ENCODE results near the gene ACOT13.
A peak's percentile ranks its signal among the peaks of the same experiment; 100 is the strongest.

ACOT13 gene

DNA sequence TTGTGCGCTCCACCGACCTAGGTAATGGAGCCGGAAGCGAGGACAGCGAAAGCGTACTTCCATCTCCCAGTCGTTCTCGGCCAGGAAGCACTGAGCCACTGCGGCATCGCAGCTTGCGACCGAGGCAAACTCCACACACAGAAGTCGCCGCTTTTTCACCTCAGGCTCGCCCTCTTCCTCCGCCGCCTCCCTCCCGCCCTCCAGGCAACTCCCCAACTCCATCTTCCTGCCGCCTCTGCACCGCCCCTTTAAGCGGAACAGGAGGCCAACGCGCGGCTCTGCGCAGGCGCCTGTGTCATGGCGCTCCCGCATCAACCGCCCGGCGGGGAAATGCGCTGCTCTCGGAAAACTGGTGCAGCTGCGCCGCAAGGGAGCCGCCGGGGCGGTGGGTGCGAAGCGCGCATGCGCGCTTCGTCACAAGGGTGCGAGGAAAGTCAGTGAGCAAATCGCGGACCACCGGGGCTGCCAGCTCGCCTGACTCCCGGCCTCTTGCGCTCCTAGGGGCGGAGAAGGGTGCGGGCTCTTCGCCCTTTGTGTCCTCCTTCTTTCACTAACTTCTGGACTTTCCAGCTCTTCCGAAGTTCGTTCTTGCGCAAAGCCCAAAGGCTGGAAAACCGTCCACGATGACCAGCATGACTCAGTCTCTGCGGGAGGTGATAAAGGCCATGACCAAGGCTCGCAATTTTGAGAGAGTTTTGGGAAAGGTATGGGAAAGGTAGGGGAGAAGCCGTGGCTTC, at the start of gene ACOT13, which contains the start of gene TDP2:
Gene ACOT13, plus strand, starts transcription at position 437 of the 737 bp plus-strand sequence. Its CDS starts 187 bp downstream, at position 624.
Gene TDP2, minus strand, starts transcription at position 259 of the 737 bp plus-strand sequence. Its CDS starts 37 bp downstream, at position 222.
- peak within 1 kb of the TSS; percentile 100 for H3K4me3 ChIP-seq (ENCODE audit: low read depth, low read length)
- peak within 1 kb of the TSS; percentile 67 for H3K27ac ChIP-seq
- peaks cover 6% of the 10 kb centered on the region for H3K36me3 ChIP-seq (replicated peaks)
- TF ChIP-seq, protein P1, sequence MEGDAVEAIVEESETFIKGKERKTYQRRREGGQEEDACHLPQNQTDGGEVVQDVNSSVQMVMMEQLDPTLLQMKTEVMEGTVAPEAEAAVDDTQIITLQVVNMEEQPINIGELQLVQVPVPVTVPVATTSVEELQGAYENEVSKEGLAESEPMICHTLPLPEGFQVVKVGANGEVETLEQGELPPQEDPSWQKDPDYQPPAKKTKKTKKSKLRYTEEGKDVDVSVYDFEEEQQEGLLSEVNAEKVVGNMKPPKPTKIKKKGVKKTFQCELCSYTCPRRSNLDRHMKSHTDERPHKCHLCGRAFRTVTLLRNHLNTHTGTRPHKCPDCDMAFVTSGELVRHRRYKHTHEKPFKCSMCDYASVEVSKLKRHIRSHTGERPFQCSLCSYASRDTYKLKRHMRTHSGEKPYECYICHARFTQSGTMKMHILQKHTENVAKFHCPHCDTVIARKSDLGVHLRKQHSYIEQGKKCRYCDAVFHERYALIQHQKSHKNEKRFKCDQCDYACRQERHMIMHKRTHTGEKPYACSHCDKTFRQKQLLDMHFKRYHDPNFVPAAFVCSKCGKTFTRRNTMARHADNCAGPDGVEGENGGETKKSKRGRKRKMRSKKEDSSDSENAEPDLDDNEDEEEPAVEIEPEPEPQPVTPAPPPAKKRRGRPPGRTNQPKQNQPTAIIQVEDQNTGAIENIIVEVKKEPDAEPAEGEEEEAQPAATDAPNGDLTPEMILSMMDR (IDR thresholded peaks at IDR 0.05; ENCODE audit: low read depth, low read length, missing control alignments): peak; percentile 73
- in situ Hi-C loops (cut with HindIII; ENCODE audit: low pct_ligation_motif_present, low sequenced_read_pairs): no loop called here
- peak; percentile 90 for DNase-seq
- H3K27me3 ChIP-seq (replicated peaks): no peaks in the 10 kb centered on the region

DNA sequence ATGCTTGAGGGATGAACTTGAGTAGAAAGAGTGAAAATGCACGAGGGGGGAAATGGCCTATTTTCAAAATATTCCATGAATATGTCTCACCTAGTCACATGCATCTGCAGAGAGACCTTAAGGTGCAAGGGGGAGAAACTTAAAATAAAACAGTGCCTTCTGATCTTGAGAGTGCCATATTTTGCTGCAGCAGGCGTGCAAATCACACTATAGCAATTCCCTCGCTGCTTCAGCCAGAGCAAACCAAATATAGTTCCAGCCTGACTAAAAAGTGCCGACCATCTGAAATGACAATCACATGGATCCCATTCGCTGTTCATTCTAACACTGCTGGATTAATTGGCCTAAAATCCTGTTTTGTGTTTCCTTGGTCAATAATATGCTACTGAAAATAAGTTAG, 47.2 kb upstream of the ACOT13 start:
- TF ChIP-seq, protein P1 (IDR thresholded peaks at IDR 0.05; ENCODE audit: low read depth, low read length, missing control alignments): no peak
- no peaks in the 10 kb centered on the region for H3K27me3 ChIP-seq (replicated peaks)
- DNase-seq: no peak
- no peaks in the 10 kb centered on the region for H3K36me3 ChIP-seq (replicated peaks)
- in situ Hi-C loops (cut with HindIII; ENCODE audit: low pct_ligation_motif_present, low sequenced_read_pairs): no loop called here
- no peak overlapping the region for H3K4me3 ChIP-seq (ENCODE audit: low read depth, low read length)
- H3K27ac ChIP-seq: no peak overlapping the region

DNA sequence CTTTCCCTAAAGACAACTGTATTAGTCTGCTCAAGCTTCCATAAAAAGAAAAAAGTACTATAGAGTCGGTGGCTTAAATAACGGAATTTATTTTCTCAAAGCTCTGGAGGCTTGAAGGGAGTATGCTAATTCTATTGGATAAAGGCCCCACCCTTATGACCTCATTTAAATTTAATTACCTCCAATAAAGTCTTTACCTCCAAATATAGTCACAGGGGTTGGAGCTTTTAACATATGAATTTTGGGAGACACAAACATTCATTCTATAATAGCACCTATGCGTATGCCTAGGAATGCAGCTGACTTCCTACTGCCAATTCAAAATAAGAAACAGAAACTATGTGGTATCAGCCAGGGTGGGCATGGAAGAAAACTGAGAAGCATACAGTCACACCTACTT, 46.2 kb upstream of the ACOT13 start:
- TF ChIP-seq, protein P1 (IDR thresholded peaks at IDR 0.05; ENCODE audit: low read depth, low read length, missing control alignments): no peak
- Histone ChIP-seq H3K27me3 (replicated peaks) (no peaks in the 10 kb centered on the region), H3K27ac (no peak overlapping the region), H3K36me3 (replicated peaks) (no peaks in the 10 kb centered on the region), H3K4me3 (ENCODE audit: low read depth, low read length) (no peak overlapping the region)
- DNase-seq: no peak
- in situ Hi-C loops (cut with HindIII; ENCODE audit: low pct_ligation_motif_present, low sequenced_read_pairs): no loop called here

- no peaks in the 10 kb centered on the region for H3K27me3 ChIP-seq (replicated peaks)
- H3K4me3 ChIP-seq (ENCODE audit: low read depth, low read length): no peak overlapping the region
- DNase-seq: no peak
- TF ChIP-seq, protein P1 (IDR thresholded peaks at IDR 0.05; ENCODE audit: low read depth, low read length, missing control alignments): no peak
- in situ Hi-C loops (cut with HindIII; ENCODE audit: low pct_ligation_motif_present, low sequenced_read_pairs): no loop called here
- no peaks in the 10 kb centered on the region for H3K36me3 ChIP-seq (replicated peaks)
- no peak overlapping the region for H3K27ac ChIP-seq
Measured at GRCh38 chr6:24621626-24622289, 45.1 kb upstream of the ACOT13 start.

- in situ Hi-C loops (cut with HindIII; ENCODE audit: low pct_ligation_motif_present, low sequenced_read_pairs): no loop called here
- Histone ChIP-seq H3K27ac (no peak overlapping the region), H3K36me3 (replicated peaks) (no peaks in the 10 kb centered on the region), H3K4me3 (ENCODE audit: low read depth, low read length) (no peak overlapping the region), H3K27me3 (replicated peaks) (no peaks in the 10 kb centered on the region)
- DNase-seq: no peak
- TF ChIP-seq, protein P1 (IDR thresholded peaks at IDR 0.05; ENCODE audit: low read depth, low read length, missing control alignments): no peak
Measured at GRCh38 chr6:24630856-24631505, 35.9 kb upstream of the ACOT13 start.

Data from brain microvascular endothelial cell (primary cell).